GM18498 (cell line): ENCODE data around the gene SMYD5.
"Not testable (repeated sequence)": the region's sequence is repeated elsewhere in the genome, so short reads cannot be mapped to it uniquely, and the experiment has no call there.

Experiments
- ATAC-seq: cut with Tn5 transposase; IDR thresholded peaks from one replicate; pipeline ENCODE4 v1.9.1; 2021; ENCODE audit warnings: mild to moderate bottlenecking, moderate library complexity; ENCODE audit not compliant: unreplicated experiment

Gene SMYD5

DNA sequence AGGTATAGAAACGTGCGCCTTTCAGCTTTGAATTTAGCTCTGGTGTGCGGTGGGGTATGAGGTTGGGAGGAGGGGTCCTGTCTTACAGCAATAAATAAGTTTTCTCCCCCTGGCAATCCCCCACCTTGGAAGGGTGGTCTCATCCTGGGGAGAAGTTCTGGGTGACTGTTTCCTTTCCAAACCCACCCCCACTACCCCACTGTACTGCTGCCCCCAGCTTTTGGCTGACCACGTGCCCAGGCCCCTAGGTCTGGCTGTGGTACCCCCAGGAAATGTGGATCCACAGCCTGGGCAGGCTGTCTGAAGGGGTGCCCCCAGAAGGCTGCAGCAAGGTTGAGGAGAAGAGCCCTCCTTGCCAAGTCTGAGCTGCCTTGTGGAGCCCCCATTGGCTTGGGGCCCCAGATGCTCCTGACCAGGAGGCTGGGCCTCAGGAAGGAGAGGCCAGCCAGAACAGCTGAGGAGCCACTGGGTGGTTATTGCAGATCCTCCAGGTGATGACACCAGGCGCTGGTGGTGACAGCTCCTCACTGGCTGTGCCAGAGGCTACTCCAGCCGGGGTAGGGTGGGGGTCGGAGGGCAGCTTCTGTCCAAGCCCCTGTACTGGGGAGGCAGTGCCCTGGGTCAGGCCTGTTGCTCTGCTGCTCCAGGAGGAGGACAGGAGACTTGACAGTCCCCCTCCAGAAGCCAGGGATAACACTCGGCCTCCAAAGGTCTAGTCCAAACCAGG, 44.3 kb downstream of the SMYD5 start:
- ATAC-seq: no peak

DNA sequence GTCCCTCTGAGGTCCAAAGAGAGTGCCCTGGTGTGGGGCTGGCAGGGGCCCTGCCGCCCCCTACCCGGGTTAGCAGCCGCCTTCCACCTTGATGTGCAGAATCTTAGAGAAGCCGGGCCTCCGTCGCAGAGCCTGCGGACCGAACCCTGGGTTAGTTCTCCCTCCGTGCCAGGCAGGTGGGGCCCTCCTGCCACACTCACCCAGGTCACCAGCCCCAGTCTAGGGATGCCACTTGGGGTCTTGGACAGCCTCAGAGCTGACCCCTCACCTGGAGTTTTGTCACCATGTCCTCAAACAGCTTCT, 44.8 kb downstream of the SMYD5 start:
- no peak for ATAC-seq

DNA sequence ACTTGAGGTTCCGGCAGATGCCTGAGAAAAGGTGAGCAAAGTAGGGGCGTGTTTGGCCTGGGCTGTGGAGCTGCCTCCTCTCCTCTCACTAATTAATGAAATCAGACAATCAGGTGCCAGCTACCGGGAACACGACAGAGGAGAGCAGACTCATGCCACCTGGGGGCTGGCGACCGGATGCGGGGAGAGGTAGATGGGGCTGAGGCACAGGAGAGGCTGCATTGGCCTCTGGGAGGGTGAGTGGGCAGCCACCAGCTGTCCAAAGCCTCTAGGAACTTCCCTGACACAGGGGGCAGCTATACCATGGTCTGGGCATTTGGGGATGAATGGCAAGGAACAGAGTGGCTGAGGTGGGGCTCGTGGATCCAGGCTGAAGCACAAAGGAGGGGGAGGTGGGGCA, 45.2 kb downstream of the SMYD5 start:
- ATAC-seq: no peak

DNA sequence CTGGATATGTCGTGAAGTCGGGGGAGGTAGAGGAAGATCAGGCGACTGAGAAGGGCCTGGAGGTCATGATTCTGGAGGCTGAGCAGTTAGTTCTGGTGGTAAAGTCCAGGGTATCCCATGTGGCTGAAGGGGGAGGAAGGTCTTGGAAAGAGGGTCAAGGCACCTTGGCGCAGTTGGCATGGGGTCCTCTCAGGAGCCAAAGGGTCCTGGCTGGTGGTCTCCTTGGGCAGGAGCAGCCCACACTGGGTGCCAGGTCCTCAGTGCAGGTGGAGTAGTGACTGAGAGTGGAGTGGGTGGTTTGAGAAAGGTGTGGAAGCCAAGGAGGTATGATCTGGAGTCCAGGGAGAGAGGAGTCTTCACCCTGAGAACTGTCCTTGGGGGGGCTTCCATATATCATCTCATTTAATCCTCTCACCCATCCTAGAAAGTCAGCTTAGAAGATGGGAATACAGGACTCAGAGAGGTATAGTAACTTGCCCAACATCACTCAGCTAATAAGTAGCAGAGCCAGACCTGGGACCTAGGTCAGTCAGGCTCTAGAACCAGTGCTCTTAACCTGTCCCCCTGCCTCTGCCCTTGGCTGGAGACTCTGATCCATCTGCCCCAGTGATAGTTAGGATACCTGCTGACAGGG, 45.8 kb downstream of the SMYD5 start:
- ATAC-seq: no peak

DNA sequence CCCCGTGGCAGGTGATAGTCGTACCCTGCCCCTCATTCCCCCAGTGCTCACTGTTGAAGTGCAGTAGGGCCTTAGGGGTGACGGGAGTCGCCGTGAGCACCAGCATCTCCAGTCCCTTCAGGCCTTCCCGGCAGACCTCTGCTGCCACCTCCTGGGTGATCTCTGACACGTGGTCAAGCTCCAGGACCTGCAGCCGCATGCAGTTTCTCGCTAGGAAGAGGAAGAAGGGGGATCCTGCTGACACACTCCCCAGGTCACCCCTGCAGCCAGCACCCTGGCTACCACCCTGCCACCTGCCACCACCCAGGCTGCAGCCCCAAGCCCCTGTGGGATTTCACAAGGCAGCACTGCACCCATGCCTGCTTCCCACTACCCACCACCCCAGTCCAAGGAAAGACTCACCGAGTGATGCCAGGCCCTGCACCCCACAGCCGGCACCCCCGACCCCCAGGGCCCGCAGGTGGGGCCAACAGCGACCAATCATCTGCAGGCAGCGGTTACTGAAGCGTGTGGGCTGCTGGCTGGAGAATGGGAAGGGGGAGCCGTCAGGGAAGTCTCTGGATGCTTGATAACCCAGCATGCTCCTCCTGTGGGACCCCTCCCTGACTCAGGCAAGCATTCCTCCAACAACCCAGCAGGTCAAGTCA, 46.4 kb downstream of the SMYD5 start:
- no peak for ATAC-seq

DNA sequence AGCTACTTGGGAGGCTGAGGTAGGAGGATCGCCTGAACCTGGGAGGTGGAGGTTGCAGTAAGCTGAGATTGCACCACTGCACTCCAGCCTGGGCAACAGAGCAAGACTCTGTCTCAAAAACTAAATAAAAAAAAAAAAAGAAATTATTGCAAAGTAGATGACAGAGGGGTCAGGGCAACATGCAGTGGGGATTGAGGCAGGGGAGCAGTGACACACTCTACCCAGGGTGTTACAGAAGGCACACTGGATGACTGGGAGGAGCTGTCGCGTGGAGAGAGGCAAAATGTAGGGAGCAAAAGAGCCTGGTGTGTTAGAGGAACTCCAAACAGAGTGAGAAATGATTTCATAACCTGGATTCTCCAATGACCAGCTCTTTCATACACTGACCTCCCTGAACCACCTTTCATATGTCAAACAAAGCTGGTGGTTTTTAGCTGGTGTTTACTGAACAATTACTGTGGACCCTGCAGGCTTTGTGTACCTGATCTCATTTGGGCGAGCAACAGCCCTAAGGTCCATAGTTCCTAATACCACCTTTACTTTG, 48.1 kb downstream of the SMYD5 start:
- ATAC-seq: no peak

DNA sequence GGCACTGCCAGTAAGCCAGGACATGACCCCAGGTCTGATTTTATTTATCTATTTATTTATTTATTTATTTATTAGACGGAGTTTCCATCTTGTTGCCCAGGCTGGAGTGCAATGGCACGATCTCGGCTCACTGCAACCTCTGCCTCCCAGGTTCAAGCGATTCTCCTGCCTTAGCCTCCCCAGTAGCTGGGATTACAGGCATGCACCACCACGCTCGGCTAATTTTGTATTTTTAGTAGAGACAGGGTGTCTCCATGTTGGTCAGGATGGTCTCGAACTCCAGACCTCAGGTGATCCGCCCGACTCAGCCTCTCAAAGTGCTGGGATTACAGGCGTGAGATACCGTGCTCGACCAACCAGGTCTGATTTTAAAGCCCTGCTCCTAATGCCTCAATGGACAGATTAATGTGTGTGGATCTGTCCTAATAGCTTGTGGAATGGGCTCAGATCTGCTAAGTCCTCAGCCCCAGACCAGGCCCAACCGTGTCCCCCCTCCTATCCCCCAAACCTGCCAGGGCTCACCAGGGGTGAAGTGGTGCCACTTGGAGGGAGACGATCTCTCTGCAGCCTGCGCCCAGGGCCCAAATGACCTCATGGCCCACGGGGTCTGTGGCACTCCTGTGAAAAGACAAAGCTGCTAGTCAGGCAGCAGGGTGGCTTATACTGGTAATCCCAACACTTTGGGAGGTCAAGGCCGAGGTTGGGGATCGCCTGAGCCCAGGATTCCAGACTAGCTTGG, 48.8 kb downstream of the SMYD5 start:
- ATAC-seq: not testable (repeated sequence)

DNA sequence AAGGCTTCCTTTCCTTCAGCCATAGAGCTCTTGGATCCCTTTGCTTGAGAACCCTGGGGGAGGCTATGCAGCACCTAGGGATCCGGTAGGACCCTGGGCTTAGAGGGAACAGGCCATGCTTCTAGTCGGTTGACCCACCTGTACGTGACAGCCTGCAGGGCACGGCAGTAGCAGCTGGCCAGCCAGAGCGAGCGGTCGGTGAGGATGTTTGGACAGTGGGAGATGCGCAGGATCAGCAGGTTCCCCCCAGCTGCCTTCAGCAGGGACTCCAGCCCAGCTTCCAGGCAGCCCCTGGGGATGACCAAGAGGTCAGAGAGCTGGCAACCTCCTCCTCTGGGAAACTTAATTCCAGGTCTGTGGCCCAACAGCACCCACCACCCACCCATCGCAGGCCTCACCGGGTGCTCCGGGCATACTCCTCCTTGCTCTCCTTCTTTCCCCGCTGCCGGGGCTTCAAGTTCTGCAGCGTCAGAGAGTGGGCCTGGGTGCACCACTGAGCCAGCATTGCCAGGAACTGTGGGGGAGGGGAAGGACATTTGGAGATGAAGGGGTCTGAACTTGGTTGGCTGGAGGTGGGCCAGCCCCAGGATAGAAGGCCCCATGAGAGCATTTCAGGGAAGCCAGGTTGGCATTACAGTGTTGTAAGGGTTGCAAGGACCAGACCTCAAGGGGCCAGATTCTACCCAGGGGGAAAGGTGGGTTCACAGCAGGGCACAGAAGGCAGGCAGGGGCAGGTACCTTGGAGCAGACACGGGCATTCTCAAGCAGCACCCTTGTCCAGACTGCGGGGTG, 49.7 kb downstream of the SMYD5 start:
- no peak for ATAC-seq

DNA sequence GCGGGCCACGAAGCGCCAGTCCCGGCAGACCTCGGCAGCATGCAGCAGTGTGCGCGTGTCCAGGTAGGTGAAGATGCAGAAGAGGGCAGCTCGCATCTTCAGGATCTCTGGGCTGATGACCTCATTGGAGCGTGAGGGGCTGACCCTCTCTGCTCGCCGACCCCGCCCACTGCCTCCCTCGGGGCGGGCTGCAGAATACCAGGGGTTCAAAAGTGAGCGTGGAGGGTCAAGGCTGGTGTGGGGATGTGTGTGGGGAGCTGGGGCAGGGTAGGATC, 50.2 kb downstream of the SMYD5 start:
- no peak for ATAC-seq

DNA sequence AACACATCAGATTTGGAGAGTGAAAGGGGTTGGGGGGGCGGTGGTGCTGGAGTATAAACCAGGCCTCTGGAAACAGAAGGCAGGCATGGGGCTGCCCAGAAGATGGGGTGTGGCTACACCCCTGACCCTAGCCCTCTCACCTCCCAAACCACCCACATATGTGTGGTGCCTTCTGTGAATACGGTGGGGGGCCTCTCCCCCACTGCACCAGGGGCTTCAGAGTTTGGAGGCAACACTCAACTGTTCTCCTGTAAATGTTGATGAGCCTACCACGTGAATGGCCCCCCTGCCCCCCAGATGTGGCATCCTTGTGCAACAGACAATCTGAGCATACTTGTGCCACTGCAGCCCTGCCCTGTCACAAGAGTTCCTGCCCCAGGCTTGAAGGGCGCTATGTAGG, 50.7 kb downstream of the SMYD5 start:
- no peak for ATAC-seq

DNA sequence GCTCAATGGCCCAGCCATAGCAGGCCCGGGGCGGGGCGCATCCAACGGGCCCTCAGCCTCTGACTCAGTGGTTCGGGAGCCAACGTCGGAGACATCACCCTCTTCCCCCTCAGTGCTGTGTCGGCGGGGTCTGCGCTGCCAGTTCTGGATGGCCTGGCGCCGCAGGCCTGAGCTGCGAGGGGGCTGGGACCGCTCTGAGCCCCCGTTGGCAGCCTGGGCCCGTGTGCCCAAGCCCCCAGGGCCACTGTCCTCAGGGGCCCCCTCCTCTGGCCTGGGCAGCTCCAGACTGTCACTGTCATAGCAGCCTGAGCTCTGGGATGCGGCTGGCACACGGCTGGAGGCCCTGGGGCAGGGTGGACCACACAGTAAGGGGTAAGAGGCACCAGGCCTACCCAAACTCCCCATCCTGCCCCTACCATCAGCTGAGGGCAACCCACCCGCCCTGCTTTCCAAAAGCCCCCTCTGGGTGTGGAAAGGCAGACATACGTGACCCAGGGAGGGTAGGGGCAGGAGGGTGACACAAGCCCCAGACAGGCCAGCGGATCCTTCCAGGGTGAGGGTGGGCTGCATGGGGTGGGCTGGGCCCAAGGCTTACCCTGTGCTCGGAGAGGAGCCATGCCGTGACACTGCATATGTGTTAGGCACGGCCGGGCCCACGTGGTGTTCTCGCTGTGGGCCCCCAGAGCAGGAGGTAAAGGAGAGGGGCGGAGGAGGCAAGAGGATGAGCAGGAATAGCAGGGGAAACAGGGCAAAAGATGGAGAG, 51.4 kb downstream of the SMYD5 start:
- no peak for ATAC-seq

DNA sequence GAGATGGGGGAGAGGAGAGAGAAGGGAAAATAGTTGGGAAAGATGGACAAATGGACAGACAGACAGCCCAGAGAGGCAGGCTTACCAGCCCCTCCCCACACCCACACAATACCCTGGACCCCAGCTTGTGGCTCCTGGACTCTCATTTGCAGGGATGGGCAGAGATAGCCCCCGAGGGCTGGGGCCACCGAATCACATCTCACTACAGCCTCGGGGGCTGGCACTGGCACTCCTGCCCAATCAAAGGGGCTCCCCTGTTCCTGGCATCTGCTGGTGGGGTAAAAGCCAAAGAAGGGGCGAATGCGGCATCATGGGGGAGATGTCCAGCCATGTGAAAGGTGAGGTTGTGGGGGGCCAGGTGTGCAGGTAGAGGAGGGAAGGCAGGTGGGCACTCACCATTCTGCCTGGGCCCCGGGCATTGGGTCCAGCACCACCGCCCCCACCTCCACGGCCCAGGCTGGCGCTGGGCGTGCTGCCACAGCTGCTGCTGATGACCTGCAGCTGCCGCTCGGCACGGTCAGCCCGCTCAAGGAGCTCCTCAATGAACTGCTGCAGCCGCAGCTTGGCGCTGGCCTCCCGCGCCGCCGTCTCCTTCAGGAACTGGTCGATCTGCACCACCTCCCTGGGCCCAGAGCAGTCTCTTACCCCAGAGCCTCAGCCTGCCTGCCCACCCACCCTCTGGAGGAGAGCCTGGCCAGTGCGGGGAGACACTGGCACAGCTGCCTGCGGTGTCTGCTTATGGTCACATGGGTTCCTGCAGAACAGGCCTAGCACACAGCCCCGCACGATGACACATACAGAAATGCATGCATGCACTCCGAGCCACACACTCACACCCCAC, 52.2 kb downstream of the SMYD5 start:
- ATAC-seq: no peak

DNA sequence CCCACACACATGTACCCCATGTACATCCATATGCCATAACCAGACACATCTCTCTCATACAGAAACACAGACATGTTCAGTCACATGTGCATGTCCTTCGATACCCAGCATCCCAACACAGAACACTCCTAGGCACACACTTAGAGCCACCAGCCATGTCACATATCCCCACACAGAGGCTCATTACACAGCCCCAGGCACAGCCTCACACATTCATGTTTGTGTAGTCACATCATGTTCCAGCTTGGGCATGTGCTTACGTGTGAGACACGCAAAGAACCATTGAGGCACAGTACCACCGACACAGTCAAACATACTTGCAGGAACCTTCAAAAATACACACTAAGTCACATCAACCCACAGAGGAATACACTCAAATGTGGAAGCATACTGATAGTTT, 53.0 kb downstream of the SMYD5 start:
- ATAC-seq: no peak

DNA sequence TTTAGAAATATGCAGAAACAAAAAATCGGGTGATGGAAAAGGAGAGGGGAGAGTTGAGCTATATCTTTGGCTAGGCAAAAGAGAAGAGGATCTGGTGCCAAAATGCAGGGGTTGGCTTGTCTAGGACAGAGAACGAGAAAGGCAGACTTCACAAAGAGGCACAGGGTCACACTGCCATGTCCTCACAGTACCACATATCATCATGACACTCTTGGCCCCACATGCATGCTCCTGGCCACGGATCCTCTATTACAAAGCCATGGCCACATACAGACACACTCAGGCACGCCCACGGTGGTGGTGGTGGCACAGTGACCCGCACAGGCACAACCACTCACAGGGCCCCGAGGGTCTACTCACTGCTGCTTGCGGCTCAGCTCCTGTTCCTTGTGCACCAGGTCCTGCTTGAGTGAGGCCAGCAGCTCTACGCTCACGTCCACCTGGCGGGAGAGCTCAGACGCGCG, 54.4 kb downstream of the SMYD5 start:
- ATAC-seq: no peak

DNA sequence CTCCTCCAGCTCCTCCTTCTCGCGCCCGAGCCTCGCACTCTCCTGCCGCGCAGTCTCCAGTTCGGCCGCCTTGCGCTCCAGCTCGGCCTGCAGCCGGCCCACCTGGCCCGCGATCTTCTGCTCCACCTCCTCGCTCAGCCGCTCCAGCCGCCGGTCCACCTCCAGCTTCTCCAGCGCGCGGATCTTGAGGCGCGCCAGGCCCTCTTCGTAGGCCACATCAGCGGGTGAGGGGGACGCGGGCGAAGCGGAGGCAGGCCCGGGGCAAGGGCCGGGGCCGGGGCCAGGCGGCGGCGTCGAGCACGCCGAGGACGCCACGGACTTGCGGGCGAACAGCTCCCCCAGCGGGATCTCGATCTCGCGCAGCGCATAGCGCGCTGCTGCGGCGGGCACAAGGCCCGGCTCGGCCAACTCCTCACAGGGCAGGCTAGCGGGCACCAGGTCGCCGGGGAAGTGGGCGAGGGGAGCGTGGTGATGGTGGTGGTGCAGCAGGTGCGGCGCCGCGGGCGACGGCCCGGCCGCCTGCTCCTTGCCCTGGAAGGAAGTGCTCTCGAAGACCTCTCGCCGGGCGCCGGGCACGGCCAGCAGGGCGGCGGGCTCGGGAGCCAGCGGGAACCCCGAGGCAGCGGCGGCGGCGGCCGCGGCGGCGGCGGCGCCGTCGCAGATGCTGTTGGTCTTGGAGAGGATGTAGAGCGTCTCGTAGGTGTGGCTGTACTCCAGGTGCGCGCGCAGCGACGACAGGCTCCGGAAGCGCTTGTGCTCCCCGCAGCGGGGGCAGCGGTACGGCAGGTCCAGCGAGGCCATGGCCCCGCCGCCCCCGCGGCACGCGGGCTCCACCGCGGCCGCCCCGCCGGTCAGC, 55.0 kb downstream of the SMYD5 start:
- peak; percentile 59 for ATAC-seq

DNA sequence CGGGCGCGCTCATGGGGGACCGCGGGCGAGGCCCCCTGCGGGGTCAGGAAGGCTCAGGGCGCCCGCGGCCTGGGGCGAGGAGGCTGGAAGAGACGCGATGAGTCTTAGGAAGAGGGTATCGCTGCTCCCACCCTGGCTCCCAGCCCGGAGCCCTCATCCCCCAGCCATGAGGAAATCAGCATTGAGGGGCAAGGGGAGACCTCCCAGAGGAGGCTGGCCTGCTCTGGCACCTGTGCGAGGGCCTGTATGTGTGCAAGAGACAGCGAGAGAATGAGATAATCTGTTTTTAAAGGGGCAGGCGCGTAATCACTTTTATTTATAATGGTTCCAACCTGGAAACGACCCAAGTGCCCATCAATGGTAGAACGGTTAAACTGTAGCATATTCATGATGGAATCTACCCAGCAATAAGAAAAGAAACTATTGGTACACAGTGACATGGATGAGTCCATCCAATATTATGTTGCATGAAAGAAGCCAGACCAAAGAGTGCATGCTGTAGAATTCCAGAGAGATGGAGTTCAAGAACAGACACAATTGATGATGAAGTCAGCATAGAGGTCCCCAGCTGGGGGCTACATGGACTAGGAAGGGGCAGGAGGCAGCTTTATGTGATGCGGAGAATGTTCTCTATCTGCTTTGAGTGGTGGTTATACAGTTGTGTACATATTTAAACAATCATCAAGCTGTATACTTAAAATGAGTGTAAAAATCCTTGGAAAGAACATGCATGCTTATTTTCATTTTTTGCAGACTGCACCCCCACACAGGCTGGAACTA, 55.8 kb downstream of the SMYD5 start:
- ATAC-seq: no peak

DNA sequence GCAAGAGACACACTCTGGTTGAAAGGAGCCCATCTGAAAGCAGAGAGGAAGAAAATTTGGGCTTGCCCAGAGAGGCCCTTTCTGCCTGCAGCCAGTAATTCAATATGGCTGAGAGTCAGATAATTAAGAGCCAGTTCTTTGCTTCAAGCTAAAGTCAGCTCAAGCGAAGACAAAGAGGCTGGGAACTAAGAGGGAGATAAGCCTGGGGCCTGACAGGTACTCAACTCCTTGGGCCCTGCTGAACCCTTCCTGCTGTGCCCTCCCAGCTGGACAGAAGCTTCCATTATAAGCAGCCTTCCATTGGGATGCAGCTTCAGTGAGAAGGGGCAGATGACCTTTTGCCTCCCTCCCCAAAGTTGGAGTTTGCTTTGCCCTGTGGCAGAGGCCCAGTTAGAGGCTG, 58.2 kb downstream of the SMYD5 start:
- ATAC-seq: no peak
